ENCODE measurements around the gene TNF.

DNA sequence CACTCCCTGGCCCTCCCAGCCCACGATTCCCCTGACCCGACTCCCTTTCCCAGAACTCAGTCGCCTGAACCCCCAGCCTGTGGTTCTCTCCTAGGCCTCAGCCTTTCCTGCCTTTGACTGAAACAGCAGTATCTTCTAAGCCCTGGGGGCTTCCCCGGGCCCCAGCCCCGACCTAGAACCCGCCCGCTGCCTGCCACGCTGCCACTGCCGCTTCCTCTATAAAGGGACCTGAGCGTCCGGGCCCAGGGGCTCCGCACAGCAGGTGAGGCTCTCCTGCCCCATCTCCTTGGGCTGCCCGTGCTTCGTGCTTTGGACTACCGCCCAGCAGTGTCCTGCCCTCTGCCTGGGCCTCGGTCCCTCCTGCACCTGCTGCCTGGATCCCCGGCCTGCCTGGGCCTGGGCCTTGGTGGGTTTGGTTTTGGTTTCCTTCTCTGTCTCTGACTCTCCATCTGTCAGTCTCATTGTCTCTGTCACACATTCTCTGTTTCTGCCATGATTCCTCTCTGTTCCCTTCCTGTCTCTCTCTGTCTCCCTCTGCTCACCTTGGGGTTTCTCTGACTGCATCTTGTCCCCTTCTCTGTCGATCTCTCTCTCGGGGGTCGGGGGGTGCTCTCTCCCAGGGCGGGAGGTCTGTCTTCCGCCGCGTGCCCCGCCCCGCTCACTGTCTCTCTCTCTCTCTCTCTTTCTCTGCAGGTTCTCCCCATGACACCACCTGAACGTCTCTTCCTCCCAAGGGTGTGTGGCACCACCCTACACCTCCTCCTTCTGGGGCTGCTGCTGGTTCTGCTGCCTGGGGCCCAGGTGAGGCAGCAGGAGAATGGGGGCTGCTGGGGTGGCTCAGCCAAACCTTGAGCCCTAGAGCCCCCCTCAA lies 3.1 kb upstream of the TNF start, which contains the start of gene LTA:
- TF ChIP-seq TEAD4 (IDR thresholded peaks at IDR 0.05; ENCODE audit: borderline replicate concordance, insufficient read depth) = no peak
- TF ChIP-seq, protein P1, sequence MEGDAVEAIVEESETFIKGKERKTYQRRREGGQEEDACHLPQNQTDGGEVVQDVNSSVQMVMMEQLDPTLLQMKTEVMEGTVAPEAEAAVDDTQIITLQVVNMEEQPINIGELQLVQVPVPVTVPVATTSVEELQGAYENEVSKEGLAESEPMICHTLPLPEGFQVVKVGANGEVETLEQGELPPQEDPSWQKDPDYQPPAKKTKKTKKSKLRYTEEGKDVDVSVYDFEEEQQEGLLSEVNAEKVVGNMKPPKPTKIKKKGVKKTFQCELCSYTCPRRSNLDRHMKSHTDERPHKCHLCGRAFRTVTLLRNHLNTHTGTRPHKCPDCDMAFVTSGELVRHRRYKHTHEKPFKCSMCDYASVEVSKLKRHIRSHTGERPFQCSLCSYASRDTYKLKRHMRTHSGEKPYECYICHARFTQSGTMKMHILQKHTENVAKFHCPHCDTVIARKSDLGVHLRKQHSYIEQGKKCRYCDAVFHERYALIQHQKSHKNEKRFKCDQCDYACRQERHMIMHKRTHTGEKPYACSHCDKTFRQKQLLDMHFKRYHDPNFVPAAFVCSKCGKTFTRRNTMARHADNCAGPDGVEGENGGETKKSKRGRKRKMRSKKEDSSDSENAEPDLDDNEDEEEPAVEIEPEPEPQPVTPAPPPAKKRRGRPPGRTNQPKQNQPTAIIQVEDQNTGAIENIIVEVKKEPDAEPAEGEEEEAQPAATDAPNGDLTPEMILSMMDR (IDR thresholded peaks at IDR 0.05) = no peak
- TF ChIP-seq, protein P2, sequence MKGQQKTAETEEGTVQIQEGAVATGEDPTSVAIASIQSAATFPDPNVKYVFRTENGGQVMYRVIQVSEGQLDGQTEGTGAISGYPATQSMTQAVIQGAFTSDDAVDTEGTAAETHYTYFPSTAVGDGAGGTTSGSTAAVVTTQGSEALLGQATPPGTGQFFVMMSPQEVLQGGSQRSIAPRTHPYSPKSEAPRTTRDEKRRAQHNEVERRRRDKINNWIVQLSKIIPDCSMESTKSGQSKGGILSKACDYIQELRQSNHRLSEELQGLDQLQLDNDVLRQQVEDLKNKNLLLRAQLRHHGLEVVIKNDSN (IDR thresholded peaks at IDR 0.05; ENCODE audit: borderline replicate concordance, low read depth) = no peak
- TF ChIP-seq EZH2phosphoT487 (IDR thresholded peaks at IDR 0.05; ENCODE audit: borderline replicate concordance, low read depth) = no peak
- no peak for TF ChIP-seq GABPA (IDR thresholded peaks at IDR 0.05; ENCODE audit: low read depth)
- no peak for TF ChIP-seq FOXJ3 (CRISPR knock-in tag; IDR thresholded peaks at IDR 0.05)
- no peak for TF ChIP-seq NFIC (IDR thresholded peaks at IDR 0.05; ENCODE audit: borderline replicate concordance)
- TF ChIP-seq YY1 (IDR thresholded peaks at IDR 0.05; ENCODE audit: low read depth) = no peak
- TF ChIP-seq TCF12 (IDR thresholded peaks at IDR 0.05) = no peak
- TF ChIP-seq JUND (IDR thresholded peaks at IDR 0.05) = no peak
- TF ChIP-seq, protein P3, sequence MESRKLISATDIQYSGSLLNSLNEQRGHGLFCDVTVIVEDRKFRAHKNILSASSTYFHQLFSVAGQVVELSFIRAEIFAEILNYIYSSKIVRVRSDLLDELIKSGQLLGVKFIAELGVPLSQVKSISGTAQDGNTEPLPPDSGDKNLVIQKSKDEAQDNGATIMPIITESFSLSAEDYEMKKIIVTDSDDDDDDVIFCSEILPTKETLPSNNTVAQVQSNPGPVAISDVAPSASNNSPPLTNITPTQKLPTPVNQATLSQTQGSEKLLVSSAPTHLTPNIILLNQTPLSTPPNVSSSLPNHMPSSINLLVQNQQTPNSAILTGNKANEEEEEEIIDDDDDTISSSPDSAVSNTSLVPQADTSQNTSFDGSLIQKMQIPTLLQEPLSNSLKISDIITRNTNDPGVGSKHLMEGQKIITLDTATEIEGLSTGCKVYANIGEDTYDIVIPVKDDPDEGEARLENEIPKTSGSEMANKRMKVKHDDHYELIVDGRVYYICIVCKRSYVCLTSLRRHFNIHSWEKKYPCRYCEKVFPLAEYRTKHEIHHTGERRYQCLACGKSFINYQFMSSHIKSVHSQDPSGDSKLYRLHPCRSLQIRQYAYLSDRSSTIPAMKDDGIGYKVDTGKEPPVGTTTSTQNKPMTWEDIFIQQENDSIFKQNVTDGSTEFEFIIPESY (IDR thresholded peaks at IDR 0.05; ENCODE audit: borderline replicate concordance, low read depth) = no peak
- no peak for TF ChIP-seq SMC3 (IDR thresholded peaks at IDR 0.05; ENCODE audit: low read depth, low read length)
- TF ChIP-seq FOXM1 (IDR thresholded peaks at IDR 0.05; ENCODE audit: low read depth) = no peak
- TF ChIP-seq POLR2AphosphoS5 (IDR thresholded peaks at IDR 0.05; ENCODE audit: low read depth, low read length) = no peak
